K562 (cell line): Measurements from ENCODE around the gene HOXA9. TPM values are rescaled to one million over a fixed set of nuclear protein-coding genes. Genes with fewer than 3 reads are reported as not detected.

Source experiments
- ATAC-seq: fragments of 200-7000 bp; cut with Tn5 transposase; 3 replicates; pipeline ENCODE4 v1.9.1; 2020; ENCODE audit warnings: moderate library complexity
- BruUV-seq: library from RNA; stranded (reverse); fragments of 400-500 nt; replicated peaks from 2 replicates; lab custom pipeline; 2021; lab: Mats Ljungman, UMichigan
- CTCF ChIA-PET: fragments of 300-600 bp; formaldehyde crosslinking; extraction: SDS; loops from one replicate; lab custom pipeline; 2021; ENCODE audit warnings: low intra/inter-chr PET ratio; lab: Yijun Ruan, JAX
- POLR2A ChIA-PET: fragments of 300-600, 350-650 bp; sonication (Branson Sonifier 250); formaldehyde crosslinking; extraction: SDS; loops from one replicate; lab custom pipeline; 2021; ENCODE audit warnings: antibody characterized with exemption, inconsistent platforms; lab: Yijun Ruan, JAX
- DNase-seq, 4 experiments: peaks; one replicate each; pipeline versions ENCODE4 v3.0.0 to v3.0.0-alpha.2; 2011 to 2018; ENCODE audit warnings: low spot score in 3 of 4, mixed read lengths in 3 of 4; ENCODE audit errors: extremely low read depth in 1 of 4
- FAIRE-seq: peaks from 2 replicates; lab custom pipeline; 2011; peaks lifted over from hg19 to GRCh38; lab: Jason Lieb, UNC
- H2AFZ ChIP-seq: 2 replicates; pipeline ENCODE4 v1.6.0; 2011; ENCODE audit warnings: low read depth, low read length, control low read depth, inconsistent platforms
- H3K27ac ChIP-seq: fragments of 200-600 bp; 3 replicates; pipeline ENCODE4 v1.8.0; 2011; ENCODE audit warnings: low read depth, mild to moderate bottlenecking, control low read depth, inconsistent platforms, low read length, moderate library complexity, mixed read lengths; ENCODE audit errors: extremely low read depth
- H3K27me3 ChIP-seq, 2 experiments: fragments of 300-600 bp in 1 of 2; 2 replicates in 1 of 2; 3 replicates in 1 of 2; pipeline versions ENCODE4 v1.6.0 to v1.8.0; 2011; ENCODE audit warnings: inconsistent platforms in 2 of 2, low read length in 2 of 2, mild to moderate bottlenecking in 1 of 2, mixed read lengths in 1 of 2, moderate library complexity in 1 of 2; ENCODE audit not compliant: control insufficient read depth in 2 of 2, insufficient read depth in 2 of 2
- H3K36me3 ChIP-seq: fragments of 300-600 bp; 3 replicates; pipeline ENCODE4 v1.8.0; 2011; ENCODE audit warnings: mild to moderate bottlenecking, low read length, inconsistent platforms; ENCODE audit not compliant: control insufficient read depth, insufficient read depth
- H3K4me1 ChIP-seq, 2 experiments: fragments of 200-600 bp in 1 of 2; replicated peaks in 1 of 2; 2 replicates in 1 of 2; 3 replicates in 1 of 2; pipeline versions ENCODE4 v1.5.1 to v1.8.0; 2011; ENCODE audit warnings: inconsistent platforms in 2 of 2, low read length in 2 of 2, mild to moderate bottlenecking in 1 of 2, mixed read lengths in 1 of 2, moderate library complexity in 1 of 2; ENCODE audit not compliant: control insufficient read depth in 2 of 2, insufficient read depth in 2 of 2
- H3K4me2 ChIP-seq: 2 replicates; pipeline ENCODE4 v1.6.1; 2011; ENCODE audit warnings: low read length, control low read depth, inconsistent platforms, mixed read lengths; ENCODE audit not compliant: insufficient read depth
- H3K4me3 ChIP-seq: fragments of 200-600 bp; sonication (generic), shearing (Covaris generic); 2 replicates; pipeline ENCODE4 v1.5.1; 2016; ENCODE audit warnings: control low read depth, inconsistent platforms
- H3K79me2 ChIP-seq: fragments of 200-600 bp; 3 replicates; pipeline ENCODE4 v1.8.0; 2011; ENCODE audit warnings: low read length, inconsistent platforms; ENCODE audit not compliant: control insufficient read depth, insufficient read depth
- H3K9ac ChIP-seq, 2 experiments: 2 replicates each; pipeline versions ENCODE4 v1.6.0 to v1.6.1; 2011; ENCODE audit warnings: low read depth in 2 of 2, low read length in 2 of 2, control low read depth in 1 of 2, inconsistent platforms in 1 of 2, mild to moderate bottlenecking in 1 of 2, mixed read lengths in 1 of 2; ENCODE audit not compliant: insufficient read depth in 1 of 2
- H3K9me1 ChIP-seq: one replicate; pipeline ENCODE4 v1.6.0; 2011; ENCODE audit warnings: inconsistent platforms, mild to moderate bottlenecking, low read length, moderate library complexity; ENCODE audit not compliant: control insufficient read depth, insufficient read depth
- H3K9me3 ChIP-seq: replicated peaks from 2 replicates; pipeline ENCODE4 v1.5.1; 2011; ENCODE audit warnings: low read depth, low read length, inconsistent platforms; ENCODE audit not compliant: control insufficient read depth, insufficient read depth
- H4K20me1 ChIP-seq: replicated peaks from 2 replicates; pipeline ENCODE4 v1.6.1; 2011; ENCODE audit warnings: low read length, inconsistent platforms, mixed read lengths; ENCODE audit not compliant: control insufficient read depth, insufficient read depth
- AFF1 ChIP-seq, 2 experiments: fragments of 450-650 bp; IDR thresholded peaks; 2 replicates each; pipeline ENCODE4 v1.6.1; 2018; ENCODE audit warnings: mild to moderate bottlenecking in 2 of 2, low read depth in 1 of 2; ENCODE audit not compliant: partially characterized antibody in 2 of 2
- CSDE1 ChIP-seq, 2 experiments: fragments of 450-650 bp; IDR thresholded peaks; 2 replicates each; pipeline ENCODE4 v1.6.1; 2016; ENCODE audit warnings: mild to moderate bottlenecking in 1 of 2
- MXD1 ChIP-seq: fragments of 250-450 bp; sonication (Bioruptor Pico); IDR thresholded peaks from 2 replicates; pipeline ENCODE4 v1.8.0; 2021; ENCODE audit warnings: borderline replicate concordance, mild to moderate bottlenecking, moderate library complexity; ENCODE audit not compliant: poor library complexity, severe bottlenecking
- NCOA2 ChIP-seq, 2 experiments: fragments of 450-650 bp; IDR thresholded peaks; 2 replicates each; pipeline ENCODE4 v1.6.1; 2018; ENCODE audit warnings: mild to moderate bottlenecking in 2 of 2, moderate library complexity in 1 of 2; ENCODE audit not compliant: partially characterized antibody in 2 of 2
- REST ChIP-seq, 2 experiments: fragments of 450-650 bp; formaldehyde crosslinking in 1 of 2; IDR thresholded peaks; 2 replicates each; pipeline versions ENCODE4 v1.4.0 to v1.6.1; 2014 to 2020; ENCODE audit warnings: mild to moderate bottlenecking in 2 of 2, borderline replicate concordance in 1 of 2, low read depth in 1 of 2
- TCF3 ChIP-seq: sonication (generic); formaldehyde crosslinking; IDR thresholded peaks from 2 replicates; pipeline ENCODE4 v1.4.0; 2020; ENCODE audit warnings: mild to moderate bottlenecking, missing genetic modification reagents
- WGBS: fragments of 100-300 bp; shearing (Covaris generic); methylation state at CpG from one replicate; pipeline ENCODE4 v1.1.6; 2016; ENCODE audit warnings: low coverage, mixed read lengths; ENCODE audit not compliant: insufficient coverage; ENCODE audit errors: missing lambda C conversion rate; 5-methylcytosine and 5-hydroxymethylcytosine counted together
- in situ Hi-C: fragments of 300-500 bp; cut with MboI; formaldehyde crosslinking; loops from 4 replicates; pipeline ENCODE4 v1.15.0; 2018; ENCODE audit warnings: inconsistent platforms, mixed read lengths
- intact Hi-C: fragments of 100-400 bp; cut with micrococcal nuclease; formaldehyde crosslinking; loops from 2 replicates; pipeline ENCODE4 v1.14.2; 2022
- polyA plus RNA-seq, 8 experiments: library from polyadenylated mRNA; depleted of rRNA in 4 of 8; stranded (reverse) in 5 of 8; unstranded in 3 of 8; fragments of >200 nt; fragmentation: Nextera tagmentation in 2 of 8; fragmentation: Illumina TruSeq in 1 of 8; extraction: Ambion mirVana in 2 of 8; extraction: Trizol in 1 of 8; gene quantifications; 2 replicates each; pipeline versions ENCODE4 v1.2.1 to v1.2.3, GENCODE V29; 2011 to 2014; ENCODE audit warnings: inconsistent platforms in 1 of 8, missing spikeins in 1 of 8
- total RNA-seq, 7 experiments: library from RNA; depleted of rRNA in 6 of 7; stranded (reverse); fragments of >200 nt in 6 of 7; fragmentation: Illumina TruSeq in 2 of 7; extraction: Trizol in 2 of 7; gene quantifications; 2 replicates each; pipeline versions ENCODE4 v1.2.1 to v1.2.3, GENCODE V29; 2011 to 2021; ENCODE audit warnings: low replicate concordance in 1 of 7

HOXA9 gene
- total and polyA plus RNA-seq, 9 of the 15 experiments (the other 6 are each of a cell fraction or from before 2014, with no cell fraction given): not detected

DNA sequence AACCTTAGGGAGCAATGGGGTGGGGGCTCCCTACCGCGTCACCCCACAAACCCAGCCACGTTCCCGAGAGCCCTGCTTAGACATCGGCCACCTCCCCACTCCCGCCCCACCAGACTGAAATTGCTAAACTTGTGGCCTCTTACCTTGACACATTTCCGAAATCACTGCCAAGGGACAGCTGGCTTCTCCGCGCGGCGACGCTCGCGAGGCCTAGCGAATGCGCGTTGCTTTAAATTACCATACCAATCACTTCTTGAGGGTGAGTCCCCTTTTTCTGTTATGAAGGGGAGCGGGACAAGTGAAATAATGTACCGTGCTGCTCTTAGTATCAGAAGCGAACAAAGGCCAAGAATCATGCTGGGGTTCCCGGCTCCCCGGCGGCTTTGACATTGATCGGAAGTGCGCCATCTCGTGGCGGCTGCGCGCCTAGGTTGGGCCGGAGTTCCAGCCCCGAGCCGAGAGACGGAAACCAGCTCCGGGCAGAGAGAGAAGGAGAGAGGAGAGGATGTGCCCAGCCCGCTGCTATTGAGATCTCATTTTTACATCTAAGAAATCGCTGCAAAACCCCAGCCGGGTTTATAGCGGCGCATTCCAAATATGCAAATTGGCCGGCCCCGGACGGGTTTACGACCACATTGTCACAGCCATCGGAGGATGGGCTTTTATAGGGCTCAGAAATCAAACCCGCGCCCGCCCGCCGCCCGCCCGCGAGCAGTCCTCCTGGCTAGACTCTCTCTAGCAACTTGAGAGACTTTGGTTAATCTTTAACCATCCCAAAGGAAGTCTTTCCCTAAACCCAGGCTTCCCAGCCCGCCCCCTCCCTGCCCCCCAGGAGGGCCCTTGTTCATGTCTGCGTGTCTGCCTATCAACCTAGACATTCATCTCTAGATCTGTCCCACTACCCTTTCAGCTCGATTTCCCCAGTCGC lies 14.4 kb upstream of the HOXA9 start:
- H4K20me1 ChIP-seq: no peaks in the 10 kb centered on the region
- no peaks in the 10 kb centered on the region; the same call in 1 of the 2 replicates for H3K9me3 ChIP-seq
- H3K9me1 ChIP-seq: no peaks in the 10 kb centered on the region
- intact Hi-C loops (no loop called here), in situ Hi-C loops (no loop called here)
- no TSS peak for BruUV-seq
- ChIA-PET CTCF (interaction anchor here (0.6 kb wide), 1 partner anchor 411 kb away, joined by 3 read pairs; no protein-coding TSS in a partner anchor), POLR2A (no interaction called here)
- H3K79me2 ChIP-seq: no peaks in the 10 kb centered on the region
- H3K4me3 ChIP-seq: no peak overlapping the region
- H3K36me3 ChIP-seq: no peaks in the 10 kb centered on the region
- WGBS: 39% methylated on average over 38 of the region's 56 CpGs
- H2AFZ ChIP-seq: no peak overlapping the region
- no peak overlapping the region for H3K27ac ChIP-seq
- H3K4me1 ChIP-seq: peaks cover 0 to 19% of the 10 kb centered on the region in 2 experiments; a peak in 2 of 5 replicates
- no peak overlapping the region for H3K4me2 ChIP-seq
- peaks cover 43 to 78% of the 10 kb centered on the region in 2 experiments for H3K27me3 ChIP-seq
- H3K9ac ChIP-seq: no peak overlapping the region
- peak; percentile 71 to 85 (median 81) for DNase-seq
- FAIRE-seq: no peak
- peak; percentile 94 for ATAC-seq
- TF ChIP-seq TCF3: no peak
- no peak for TF ChIP-seq AFF1 (IDR thresholded peaks at IDR 0.05; ENCODE audit: low read depth in 1 of 2, partially characterized antibody in 2 of 2)
- no peak for TF ChIP-seq NCOA2 (IDR thresholded peaks at IDR 0.05; ENCODE audit: partially characterized antibody in 2 of 2)
- TF ChIP-seq REST (IDR thresholded peaks at IDR 0.05; ENCODE audit: borderline replicate concordance): peak; percentile 23; the same call in 1 of the 2 replicates
- no peak for TF ChIP-seq REST (CRISPR knock-in tag; IDR thresholded peaks at IDR 0.05; ENCODE audit: low read depth)
- no peak for TF ChIP-seq CSDE1 (IDR thresholded peaks at IDR 0.05)
- no peak for TF ChIP-seq MXD1 (CRISPR knock-in tag)
